Fibroblast of mammary gland (primary cell): ENCODE data around the gene TMEM144.

Experiments used
- DNase-seq: peaks from one replicate; pipeline ENCODE4 v3.0.0-alpha.2; 2010; ENCODE audit warnings: low read depth
- H3K4me3 ChIP-seq: 2 replicates; pipeline ENCODE4 v1.5.1; 2011; ENCODE audit warnings: low read depth, mild to moderate bottlenecking, low read length, moderate library complexity; ENCODE audit not compliant: control insufficient read depth
- CTCF ChIP-seq: conservative IDR thresholded peaks from 2 replicates; pipeline ENCODE4 v1.5.1; 2011; ENCODE audit warnings: low read depth, low read length, inconsistent platforms; ENCODE audit not compliant: control insufficient read depth, insufficient read depth

Gene TMEM144

GRCh38 chr4:158209825-158210807 lies at the start of gene TMEM144:
Gene TMEM144 (plus strand): TSS chr4:158210486. CDS start chr4:158212668, 2,182 bp downstream.
- TF ChIP-seq CTCF: no peak
- peak within 1 kb of the TSS; percentile 61 for H3K4me3 ChIP-seq
- peak; percentile 88 for DNase-seq

- DNase-seq: peak; percentile 90
- TF ChIP-seq CTCF: no peak
- no peak overlapping the region for H3K4me3 ChIP-seq
Measured at GRCh38 chr4:158161551-158162354, 48.5 kb upstream of the TMEM144 start.

DNA sequence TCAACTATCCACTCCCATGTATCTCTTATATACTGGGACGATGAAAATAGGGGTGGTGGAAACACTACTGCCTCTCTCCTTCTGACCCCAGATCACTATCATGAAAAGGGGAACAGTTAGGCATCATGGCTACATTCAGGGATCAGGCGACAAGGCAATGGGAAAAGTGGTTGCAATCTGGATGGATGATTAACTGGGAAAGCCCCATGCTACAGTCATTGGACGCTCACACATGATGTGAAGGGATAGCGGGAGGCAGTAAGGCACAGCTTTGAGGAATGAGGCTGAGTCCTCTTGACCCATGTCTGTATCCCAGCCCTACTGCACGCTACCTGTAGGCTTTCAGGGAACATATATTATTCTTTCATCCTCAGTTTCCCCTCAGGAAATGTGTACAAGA lies 47.7 kb upstream of the TMEM144 start:
- DNase-seq: peak; percentile 36
- no peak for TF ChIP-seq CTCF
- H3K4me3 ChIP-seq: no peak overlapping the region

DNA sequence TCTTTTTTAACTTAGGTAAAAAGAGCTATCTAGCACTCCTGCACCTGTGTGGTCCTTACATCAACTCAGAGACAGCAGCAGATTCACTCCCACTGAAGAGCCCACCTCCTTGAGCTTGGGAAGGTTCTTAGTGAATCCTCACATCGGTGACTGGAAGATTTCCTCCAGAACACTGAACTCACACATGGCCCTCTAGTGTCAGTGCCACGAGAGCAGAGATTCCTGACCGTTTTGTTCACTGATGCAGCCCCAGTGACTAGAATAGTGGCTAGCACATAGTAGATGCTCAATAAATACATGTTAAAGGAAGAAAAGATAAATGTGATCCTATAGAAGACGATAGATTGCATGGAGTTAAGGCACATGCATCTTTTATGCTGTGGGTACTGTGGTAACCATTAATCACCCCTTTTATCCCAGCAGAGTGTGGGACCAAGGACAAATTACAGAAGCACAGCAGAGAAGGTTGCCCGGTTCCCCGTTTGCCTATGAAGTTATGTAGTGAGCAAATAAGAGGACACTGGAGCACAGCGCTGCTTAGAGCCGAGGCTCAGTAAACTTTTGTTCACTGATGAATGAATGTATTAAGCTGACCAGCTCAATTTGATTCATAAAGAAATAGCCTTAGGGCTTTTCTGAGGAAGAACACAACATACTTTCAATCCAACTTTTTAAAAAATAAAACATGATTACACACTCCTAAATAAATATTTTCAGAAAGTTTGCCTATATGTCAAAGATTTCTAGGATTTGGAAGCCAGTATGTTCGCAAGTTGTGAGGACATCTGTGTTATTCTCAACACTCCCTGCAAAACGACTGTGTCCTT lies 46.1 kb upstream of the TMEM144 start:
- no peak for TF ChIP-seq CTCF
- peak; percentile 28 for DNase-seq
- H3K4me3 ChIP-seq: no peak overlapping the region

GRCh38 chr4:158164768-158165213 lies 45.5 kb upstream of the TMEM144 start:
- no peak for DNase-seq
- H3K4me3 ChIP-seq: no peak overlapping the region
- TF ChIP-seq CTCF: no peak

DNA sequence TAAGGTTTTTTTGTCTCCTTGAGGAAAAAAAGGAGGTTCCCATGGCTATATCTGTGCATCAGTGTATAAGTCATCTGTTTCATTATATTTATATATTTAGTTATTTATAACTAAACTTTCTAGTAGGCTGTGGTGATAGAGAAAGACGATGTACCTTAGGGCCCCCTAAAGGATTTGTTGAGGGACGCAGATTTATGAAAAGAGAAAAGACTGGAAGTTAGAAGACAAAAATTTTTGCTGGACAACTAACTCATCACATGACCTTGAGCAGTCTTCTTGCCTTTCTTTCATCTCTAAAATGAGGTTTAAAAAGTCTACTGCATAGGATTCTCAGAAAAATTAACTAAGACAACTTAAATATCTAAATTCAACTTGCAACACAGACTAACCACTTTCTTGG lies 43.6 kb upstream of the TMEM144 start:
- no peak for TF ChIP-seq CTCF
- DNase-seq: peak; percentile 33

More for the DNA sequence above, 43.6 kb upstream of the TMEM144 start:
- no peak overlapping the region for H3K4me3 ChIP-seq
